GM19395 (cell line): ENCODE data around the gene BUB1.
"Not testable (repeated sequence)": the region's sequence is repeated elsewhere in the genome, so short reads cannot be mapped to it uniquely, and the experiment has no call there.

ENCODE experiments used
- ATAC-seq: cut with Tn5 transposase; IDR thresholded peaks from one replicate; pipeline ENCODE4 v1.9.1; 2021; ENCODE audit warnings: mild to moderate bottlenecking, moderate library complexity; ENCODE audit not compliant: unreplicated experiment

BUB1 gene

DNA sequence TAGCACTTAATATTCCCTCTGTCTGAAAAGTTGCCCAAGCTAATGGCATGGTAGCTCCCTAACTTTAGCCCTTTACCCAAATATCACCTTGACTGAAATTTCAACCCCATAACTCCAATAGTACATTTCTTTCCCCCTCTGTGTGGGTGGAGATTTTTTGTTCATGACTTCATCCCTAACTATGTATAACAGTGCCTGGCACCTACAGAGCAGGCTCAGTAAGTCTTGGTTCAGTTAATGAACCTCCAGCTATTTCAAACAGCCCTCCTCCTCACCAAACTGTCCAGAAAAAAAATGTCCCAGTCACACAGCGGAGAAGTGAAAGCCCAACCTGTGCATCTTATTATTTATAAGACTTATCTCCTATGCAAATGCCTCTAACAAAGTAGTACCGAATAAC, 18.6 kb downstream of the BUB1 start:
- ATAC-seq, result no peak

GRCh38 chr2:110657724-110658305, 20.0 kb downstream of the BUB1 start:
- no peak for ATAC-seq

- ATAC-seq, result no peak
Measured at GRCh38 chr2:110655701-110656100, 22.2 kb downstream of the BUB1 start.

DNA sequence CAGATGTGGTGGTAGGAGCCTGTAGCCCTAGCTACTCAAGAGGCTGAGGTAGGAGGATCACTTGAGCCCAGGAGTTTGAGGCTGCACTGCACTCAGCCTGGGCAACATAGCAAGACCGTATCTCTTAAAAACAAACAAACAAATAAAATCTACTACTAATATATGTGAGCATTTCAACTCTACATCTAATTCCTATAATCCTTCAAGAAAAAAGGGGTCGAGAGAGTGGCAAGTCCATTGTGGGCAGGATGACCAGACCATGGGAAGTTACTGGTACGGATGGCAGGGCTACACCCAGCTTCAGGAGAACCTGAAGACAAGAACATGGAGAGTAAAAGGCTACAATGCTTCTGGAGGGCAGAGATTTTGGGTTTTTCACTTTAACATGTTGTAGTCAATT, 24.0 kb downstream of the BUB1 start:
- no peak for ATAC-seq

DNA sequence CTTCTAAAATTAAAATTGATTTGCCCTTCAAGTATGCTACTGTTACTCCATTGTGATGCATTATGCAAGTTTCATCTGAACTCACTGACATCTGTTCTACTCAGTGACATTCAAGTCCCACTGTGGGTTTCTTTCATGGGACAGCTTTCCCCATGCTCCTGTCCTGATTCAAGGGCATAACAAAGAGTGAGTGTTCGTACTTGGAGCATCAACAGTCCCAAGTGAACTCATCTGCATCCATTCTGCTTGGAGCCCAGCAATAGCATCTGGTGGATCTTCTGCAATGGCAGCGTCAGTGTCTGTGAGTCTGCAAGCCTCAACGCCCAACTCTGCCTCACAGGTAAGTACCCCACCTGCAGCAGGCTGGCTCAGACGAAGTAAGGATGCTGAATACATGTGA, 27.5 kb downstream of the BUB1 start:
- ATAC-seq, result no peak

DNA sequence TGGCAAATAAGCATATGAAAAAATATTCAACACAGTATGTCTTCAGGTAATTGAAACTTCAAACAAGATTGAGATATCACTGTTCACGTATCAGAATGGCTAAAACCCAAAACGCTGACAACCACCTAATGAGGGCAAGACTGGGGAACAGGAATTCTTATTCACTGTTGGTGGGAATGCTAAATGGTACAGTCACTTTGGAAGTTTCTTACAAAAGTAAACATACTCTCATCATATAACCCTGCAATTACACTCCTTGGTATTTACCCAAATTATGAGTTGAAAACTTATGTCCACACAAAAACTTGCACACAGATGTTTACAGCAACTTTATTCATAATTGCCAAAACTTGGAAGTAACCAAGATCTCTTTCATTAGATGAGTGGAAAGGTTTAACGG, 30.1 kb downstream of the BUB1 start:
- no peak for ATAC-seq

DNA sequence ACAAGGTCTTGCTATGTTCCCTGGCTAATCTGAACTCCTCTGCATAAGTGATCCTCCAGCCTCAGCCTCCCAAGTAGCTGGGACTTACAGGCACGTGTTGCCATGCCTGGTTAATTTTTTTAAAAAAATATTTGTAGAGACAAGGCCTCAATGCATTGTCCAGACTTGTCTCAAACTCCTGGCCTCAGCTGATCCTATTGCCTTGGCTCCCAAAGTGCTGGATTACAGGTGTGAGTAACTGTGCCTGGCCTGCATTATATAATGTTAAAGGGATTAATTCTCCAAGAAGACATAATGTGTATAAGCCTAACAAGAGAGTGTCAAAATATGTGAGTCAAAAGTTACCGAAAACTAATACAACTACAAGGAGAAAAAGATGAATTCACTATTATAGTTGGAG, 32.2 kb downstream of the BUB1 start:
- no peak for ATAC-seq

GRCh38 chr2:110644357-110644756, 33.5 kb downstream of the BUB1 start:
- no peak for ATAC-seq

DNA sequence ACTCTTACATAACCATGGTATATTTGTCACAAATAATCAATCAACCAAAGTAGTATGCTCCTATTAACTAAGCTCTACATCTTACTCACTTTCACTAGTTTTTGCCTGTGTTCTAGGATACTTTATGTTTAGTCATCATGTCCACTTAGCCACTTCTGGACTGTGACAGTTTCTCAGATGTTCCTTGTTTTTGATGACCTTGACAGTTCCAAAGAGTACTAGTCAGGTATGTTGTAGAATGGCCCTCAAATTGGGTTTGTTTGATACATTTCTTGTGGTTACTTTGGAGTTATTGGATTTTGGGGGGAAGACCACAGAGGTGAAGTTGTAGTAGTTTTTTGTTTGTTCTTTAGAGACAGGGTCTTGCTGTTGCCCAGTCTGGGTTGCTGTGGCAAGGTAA, 35.5 kb downstream of the BUB1 start:
- ATAC-seq, result no peak

DNA sequence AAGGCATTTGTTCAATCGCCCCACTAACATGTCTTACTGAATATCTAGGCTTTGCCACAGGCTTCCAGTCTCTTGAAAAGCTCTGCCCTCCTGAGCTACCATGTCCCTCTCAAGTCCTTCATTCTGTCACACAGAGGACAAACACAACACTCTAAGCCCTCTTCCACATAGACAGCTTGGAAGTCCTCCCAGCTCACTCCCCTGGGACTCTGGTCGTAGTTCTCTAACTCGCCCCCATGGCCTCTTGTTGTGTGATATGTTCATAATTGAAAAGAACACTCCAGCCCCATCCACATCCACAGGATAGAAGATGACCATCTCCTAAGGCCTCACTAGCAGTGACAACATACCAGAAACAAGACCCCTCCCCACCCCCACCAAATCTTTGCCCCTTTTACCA, 37.9 kb downstream of the BUB1 start:
- no peak for ATAC-seq

DNA sequence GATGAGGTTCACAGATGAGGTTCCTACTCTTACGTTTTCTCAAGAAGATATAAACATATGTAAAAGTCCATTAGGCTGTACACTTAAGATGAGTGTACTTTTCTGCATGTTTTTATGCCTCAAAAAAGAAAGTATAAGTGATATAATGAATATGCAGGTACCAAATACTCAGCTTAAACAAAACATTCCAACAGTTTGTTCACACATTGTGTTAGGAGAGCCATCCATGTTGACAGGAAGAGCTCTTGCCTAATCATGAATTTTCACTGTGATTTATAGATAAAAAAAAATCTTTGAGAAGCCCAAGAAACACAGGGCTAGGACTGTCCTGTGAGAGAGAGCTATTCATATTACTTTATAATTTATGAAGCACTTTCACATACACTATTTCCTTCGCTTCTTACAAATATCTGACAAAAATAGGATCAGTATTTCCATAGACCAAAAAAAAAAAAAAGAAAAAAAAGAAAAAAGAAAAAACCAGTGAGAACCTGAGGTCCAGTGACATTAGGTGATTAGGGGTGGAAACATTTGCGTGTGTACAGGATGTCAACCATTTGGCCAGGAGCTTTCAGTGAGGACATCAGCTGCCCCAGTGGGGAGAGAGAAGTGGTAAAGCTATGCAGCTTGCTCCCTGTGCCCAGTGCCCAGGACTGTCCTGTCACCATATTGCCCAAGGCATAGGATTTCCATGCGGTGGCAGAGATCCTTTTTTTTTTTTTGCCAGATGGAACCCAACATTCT, 38.7 kb downstream of the BUB1 start:
- no peak for ATAC-seq

GRCh38 chr2:110638004-110638403, 39.9 kb downstream of the BUB1 start:
- no peak for ATAC-seq

DNA sequence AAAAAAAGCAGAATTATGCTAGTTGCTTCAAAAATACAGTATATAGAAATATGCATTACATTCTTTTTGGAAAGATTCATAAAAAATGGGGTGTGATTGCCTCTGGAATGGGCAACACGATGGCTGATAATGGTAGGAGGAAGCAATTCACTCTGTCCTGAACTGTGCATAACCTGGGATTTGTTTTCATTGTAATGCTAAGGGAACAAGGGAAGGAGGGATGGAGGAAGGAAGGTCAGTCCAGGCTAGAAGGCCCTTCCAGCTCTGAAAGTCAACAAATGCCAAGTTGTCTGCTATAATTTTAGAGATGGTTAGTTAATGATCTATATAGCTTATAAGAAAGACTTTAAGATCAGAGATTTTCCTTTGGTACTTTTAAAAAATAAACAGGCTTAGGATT, 40.8 kb downstream of the BUB1 start:
- ATAC-seq, result no peak

- ATAC-seq, result not testable (repeated sequence)
Measured at GRCh38 chr2:110635949-110636628, 41.8 kb downstream of the BUB1 start.

DNA sequence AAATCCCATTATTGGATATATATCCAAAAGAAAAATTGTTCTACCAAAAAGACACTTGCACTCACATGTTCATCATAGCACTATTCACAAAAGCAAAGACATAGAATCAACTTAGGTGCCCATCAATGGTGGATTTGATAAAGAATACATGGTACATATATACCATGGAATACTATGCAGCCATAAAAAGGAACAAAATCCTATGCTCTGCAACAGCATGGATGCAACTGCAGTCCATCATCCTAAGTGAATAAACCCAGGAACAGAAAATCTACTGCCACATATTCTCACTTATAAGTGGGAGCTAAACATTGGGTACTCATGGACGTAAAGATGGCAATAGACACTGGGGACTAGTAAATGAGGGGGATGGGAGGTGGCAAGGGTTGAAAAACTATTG, 50.5 kb downstream of the BUB1 start:
- ATAC-seq, result not testable (repeated sequence)

- ATAC-seq, result not testable (repeated sequence)
Measured at GRCh38 chr2:110619326-110619939, 58.4 kb downstream of the BUB1 start.

GRCh38 chr2:110613927-110614326, 63.9 kb downstream of the BUB1 start:
- not testable (repeated sequence) for ATAC-seq

DNA sequence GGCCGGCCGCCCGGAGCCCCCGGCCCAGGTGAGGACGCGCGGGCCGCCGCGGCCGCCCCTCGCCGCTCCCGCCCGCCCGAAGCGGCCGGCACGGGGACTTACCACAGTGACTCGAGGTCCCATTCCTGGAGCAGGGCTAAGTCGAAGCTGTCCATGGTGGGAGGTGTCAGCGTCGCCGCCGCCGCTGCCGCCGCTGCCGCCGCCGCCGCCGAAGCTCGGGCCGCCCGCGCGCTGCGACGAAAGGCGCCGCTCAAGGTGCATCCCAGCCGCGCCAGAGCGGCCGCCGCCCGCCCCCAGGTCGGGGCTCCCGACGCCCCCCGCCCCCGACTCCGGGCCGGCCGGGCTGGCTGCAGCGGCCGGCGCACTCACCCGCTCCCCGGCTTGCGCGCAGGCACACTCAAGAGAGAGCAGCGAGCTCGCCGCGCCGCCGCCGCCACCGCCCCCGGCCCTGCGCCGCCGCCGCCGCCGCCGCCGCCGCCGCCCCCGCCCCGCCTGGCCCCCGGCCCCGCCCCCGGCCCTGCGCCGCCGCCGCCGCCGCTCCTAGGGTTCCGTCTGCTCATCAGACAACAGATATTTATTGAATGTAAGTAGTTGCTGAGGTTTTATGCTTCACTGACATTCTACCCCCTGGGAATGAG, 67.1 kb downstream of the BUB1 start:
- ATAC-seq, result not testable (repeated sequence)

- not testable (repeated sequence) for ATAC-seq
Measured at GRCh38 chr2:110609843-110610612, 67.8 kb downstream of the BUB1 start.

DNA sequence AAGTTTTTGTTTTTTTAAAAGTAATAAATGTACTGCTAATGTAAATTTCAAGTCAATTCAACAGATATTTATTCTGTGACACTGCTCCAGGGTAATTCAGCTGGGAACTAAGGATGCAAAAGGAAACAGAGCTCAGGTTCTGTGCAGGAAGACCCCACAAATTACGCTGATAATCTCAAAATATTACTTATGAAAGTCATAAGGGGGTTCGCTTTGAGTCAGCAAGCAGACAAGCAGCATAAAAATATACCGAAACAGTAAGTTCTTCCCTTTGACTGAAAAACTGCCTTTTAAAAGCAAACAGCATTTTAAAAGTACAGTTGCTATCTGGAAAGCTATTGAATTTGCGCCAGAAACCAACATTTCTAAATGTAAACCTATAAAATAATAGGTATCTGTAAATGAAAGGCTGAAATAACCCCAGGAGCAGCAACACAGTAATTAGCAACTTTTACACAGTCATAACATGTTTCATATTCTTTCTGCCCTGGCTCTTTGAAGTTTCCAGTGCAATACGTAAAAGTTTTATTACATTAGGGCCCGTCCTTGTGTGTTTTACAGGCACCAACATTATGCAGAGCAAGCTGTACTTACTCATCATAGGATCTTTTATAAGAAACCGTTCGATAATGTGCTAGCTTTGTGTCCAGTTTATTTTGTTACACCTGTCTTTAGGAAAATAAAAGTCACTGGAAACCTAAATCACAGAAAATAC, 68.9 kb downstream of the BUB1 start:
- peak; percentile 46 for ATAC-seq
